MM.1S (cell line): ENCODE data around the gene ADGRF1.

Experiments
- CTCF ChIP-seq: fragments of 300-600 bp; sonication (generic); IDR thresholded peaks from 2 replicates; pipeline ENCODE4 v1.5.1; 2016; ENCODE audit warnings: antibody characterized with exemption, low read length, mixed read lengths
- EZH2 ChIP-seq: fragments of 300-600 bp; sonication (generic); optimal IDR thresholded peaks from 2 replicates; pipeline ENCODE3; 2017; ENCODE audit warnings: low read depth, mild to moderate bottlenecking, antibody characterized with exemption, low read length, mixed read lengths
- EZH2phosphoT487 ChIP-seq: fragments of 300-600 bp; sonication (generic); IDR thresholded peaks from 2 replicates; pipeline ENCODE4 v1.6.1; 2018; ENCODE audit warnings: antibody characterized with exemption, low read length

- TF ChIP-seq EZH2phosphoT487: no peak
- TF ChIP-seq CTCF: no peak
- TF ChIP-seq EZH2: no peak
These were observed 45.1 kb downstream of the ADGRF1 start for GRCh38 chr6:46996860-46997641.
